ENCODE results near the gene C11orf42. TPM values are rescaled to one million over a fixed set of nuclear protein-coding genes. Genes with fewer than 3 reads are reported as not detected.

C11orf42 gene
- polyA plus RNA-seq, 4 donors, result 0.66 TPM; not detected in 3

DNA sequence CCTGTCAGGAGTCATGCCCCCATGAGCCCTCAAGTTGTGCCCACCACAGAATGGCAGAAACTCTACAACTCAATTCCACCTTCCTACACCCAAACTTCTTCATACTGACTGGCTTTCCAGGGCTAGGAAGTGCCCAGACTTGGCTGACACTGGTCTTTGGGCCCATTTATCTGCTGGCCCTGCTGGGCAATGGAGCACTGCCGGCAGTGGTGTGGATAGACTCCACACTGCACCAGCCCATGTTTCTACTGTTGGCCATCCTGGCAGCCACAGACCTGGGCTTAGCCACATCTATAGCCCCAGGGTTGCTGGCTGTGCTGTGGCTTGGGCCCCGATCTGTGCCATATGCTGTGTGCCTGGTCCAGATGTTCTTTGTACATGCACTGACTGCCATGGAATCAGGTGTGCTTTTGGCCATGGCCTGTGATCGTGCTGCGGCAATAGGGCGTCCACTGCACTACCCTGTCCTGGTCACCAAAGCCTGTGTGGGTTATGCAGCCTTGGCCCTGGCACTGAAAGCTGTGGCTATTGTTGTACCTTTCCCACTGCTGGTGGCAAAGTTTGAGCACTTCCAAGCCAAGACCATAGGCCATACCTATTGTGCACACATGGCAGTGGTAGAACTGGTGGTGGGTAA is 6.1 kb upstream of the C11orf42 start, which contains the start of gene OR52W1:
TSS of gene OR52W1 (plus strand) at position 51 of the 637 bp plus-strand sequence. CDS start at position 51, 0 bp downstream.
- Histone ChIP-seq H3K27ac (ENCODE audit: low read depth in 1 of 3, low read length in 2 of 3) (no peak within 1 kb of the TSS), H3K27me3 (ENCODE audit: control insufficient read depth in 3 of 3, insufficient read depth in 3 of 3, low read length in 3 of 3) (peaks cover 0 to 3% (median 0%) of the 10 kb centered on the region in 3 donors), H3K4me1 (ENCODE audit: control insufficient read depth in 3 of 3, insufficient read depth in 2 of 3, low read depth in 1 of 3, low read length in 2 of 3) (no peaks in the 10 kb centered on the region), H3K4me3 (ENCODE audit: low read depth in 1 of 3, low read length in 3 of 3) (no peak within 1 kb of the TSS), H3K36me3 (ENCODE audit: control insufficient read depth in 3 of 3, insufficient read depth in 2 of 3, low read depth in 1 of 3, low read length in 3 of 3) (peaks cover 0 to 11% (median 0%) of the 10 kb centered on the region in 3 donors), H3K9me3 (ENCODE audit: control insufficient read depth in 2 of 2, insufficient read depth in 1 of 2, low read depth in 1 of 2, low read length in 1 of 2) (no peaks in the 10 kb centered on the region)
- no peak for DNase-seq
- 96 to 99% (median 98%) methylated on average over 5 of the region's 5 CpGs for WGBS, 3 donors
- no peak for FAIRE-seq

DNA sequence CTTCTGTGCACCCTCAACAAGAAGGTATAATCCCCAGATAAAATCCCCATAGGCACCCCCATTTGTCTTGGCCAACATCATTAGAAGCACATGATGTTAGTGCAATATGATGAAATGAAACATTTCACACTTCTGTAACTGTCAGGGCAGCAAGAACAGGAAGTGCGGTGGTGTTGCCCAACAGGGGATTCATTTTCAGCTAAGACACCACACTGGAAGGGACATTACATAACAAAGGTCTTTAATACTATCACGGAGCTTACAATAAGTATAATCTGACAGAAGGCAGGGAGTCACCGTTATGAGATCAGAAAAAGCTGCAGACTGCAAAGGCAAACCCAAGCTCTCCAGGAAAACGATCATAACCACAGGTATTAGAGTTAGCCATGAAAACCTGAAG is 4.4 kb upstream of the C11orf42 start:
- FAIRE-seq (no peak), DNase-seq (no peak)
- WGBS, 3 donors, result 78 to 87% (median 85%) methylated on average over 4 of the region's 4 CpGs
- Histone ChIP-seq H3K27ac (ENCODE audit: low read depth in 1 of 3, low read length in 2 of 3) (no peak overlapping the region), H3K9me3 (ENCODE audit: control insufficient read depth in 2 of 2, insufficient read depth in 1 of 2, low read depth in 1 of 2, low read length in 1 of 2) (no peaks in the 10 kb centered on the region), H3K36me3 (ENCODE audit: control insufficient read depth in 3 of 3, insufficient read depth in 2 of 3, low read depth in 1 of 3, low read length in 3 of 3) (peaks cover 0 to 16% (median 4%) of the 10 kb centered on the region in 3 donors), H3K4me1 (ENCODE audit: control insufficient read depth in 3 of 3, insufficient read depth in 2 of 3, low read depth in 1 of 3, low read length in 2 of 3) (no peaks in the 10 kb centered on the region), H3K27me3 (ENCODE audit: control insufficient read depth in 3 of 3, insufficient read depth in 3 of 3, low read length in 3 of 3) (no peaks in the 10 kb centered on the region), H3K4me3 (ENCODE audit: low read depth in 1 of 3, low read length in 3 of 3) (no peak overlapping the region)

DNA sequence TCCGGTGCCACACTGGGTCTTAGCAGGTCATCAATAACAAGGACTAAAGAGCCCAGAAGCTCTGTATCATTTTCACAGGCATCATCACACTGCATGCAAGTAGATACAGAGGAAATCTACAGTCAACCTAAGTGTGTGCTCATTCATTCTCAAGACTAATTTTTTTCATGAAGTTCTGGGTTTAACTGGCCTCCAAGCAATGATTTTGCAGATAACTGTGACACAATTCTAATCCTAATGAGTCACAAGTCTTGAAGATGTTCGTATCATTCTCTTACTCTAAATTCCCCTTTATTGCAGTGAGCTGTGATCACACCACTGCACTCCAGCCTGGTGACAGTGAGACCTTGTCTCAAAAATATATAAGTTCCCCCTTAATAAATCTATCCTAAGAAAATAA is 3.9 kb upstream of the C11orf42 start:
- no peak for FAIRE-seq

DNA sequence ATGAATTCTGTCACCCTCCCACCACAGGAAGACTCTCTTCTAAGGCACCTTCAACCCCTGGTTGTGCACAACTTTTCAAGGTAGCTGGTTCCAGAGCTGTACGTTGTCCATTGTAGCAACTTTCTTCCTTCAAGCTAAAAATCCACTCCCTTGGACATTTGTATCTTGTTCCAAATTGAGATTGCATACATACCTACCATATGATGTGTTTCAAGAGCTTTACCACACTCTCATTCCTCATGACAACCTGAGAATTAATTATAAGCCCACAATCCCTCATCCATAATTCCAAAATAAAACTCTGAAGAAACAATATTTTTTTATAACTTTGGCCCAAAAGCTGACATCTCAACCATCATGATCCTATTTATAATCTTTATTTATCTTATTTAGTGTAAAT is 3.3 kb upstream of the C11orf42 start:
- WGBS, 3 donors, result 86 to 93% (median 92%) methylated on average over 1 of the region's 1 CpG
- Histone ChIP-seq H3K4me3 (ENCODE audit: low read depth in 1 of 3, low read length in 3 of 3) (no peak overlapping the region), H3K27ac (ENCODE audit: low read depth in 1 of 3, low read length in 2 of 3) (no peak overlapping the region), H3K36me3 (ENCODE audit: control insufficient read depth in 3 of 3, insufficient read depth in 2 of 3, low read depth in 1 of 3, low read length in 3 of 3) (peaks cover 4 to 16% (median 6%) of the 10 kb centered on the region in 3 donors), H3K27me3 (ENCODE audit: control insufficient read depth in 3 of 3, insufficient read depth in 3 of 3, low read length in 3 of 3) (no peaks in the 10 kb centered on the region), H3K9me3 (ENCODE audit: control insufficient read depth in 2 of 2, insufficient read depth in 1 of 2, low read depth in 1 of 2, low read length in 1 of 2) (no peaks in the 10 kb centered on the region), H3K4me1 (ENCODE audit: control insufficient read depth in 3 of 3, insufficient read depth in 2 of 3, low read depth in 1 of 3, low read length in 2 of 3) (no peaks in the 10 kb centered on the region)
- no peak for DNase-seq
- FAIRE-seq, result no peak

More for the DNA sequence above, 3.9 kb upstream of the C11orf42 start:
- Histone ChIP-seq H3K4me1 (ENCODE audit: control insufficient read depth in 3 of 3, insufficient read depth in 2 of 3, low read depth in 1 of 3, low read length in 2 of 3) (no peaks in the 10 kb centered on the region), H3K27me3 (ENCODE audit: control insufficient read depth in 3 of 3, insufficient read depth in 3 of 3, low read length in 3 of 3) (no peaks in the 10 kb centered on the region), H3K27ac (ENCODE audit: low read depth in 1 of 3, low read length in 2 of 3) (no peak overlapping the region), H3K36me3 (ENCODE audit: control insufficient read depth in 3 of 3, insufficient read depth in 2 of 3, low read depth in 1 of 3, low read length in 3 of 3) (peaks cover 1 to 16% (median 5%) of the 10 kb centered on the region in 3 donors), H3K9me3 (ENCODE audit: control insufficient read depth in 2 of 2, insufficient read depth in 1 of 2, low read depth in 1 of 2, low read length in 1 of 2) (no peaks in the 10 kb centered on the region), H3K4me3 (ENCODE audit: low read depth in 1 of 3, low read length in 3 of 3) (no peak overlapping the region)
- DNase-seq, result no peak
- WGBS, 3 donors, result 75 to 82% (median 76%) methylated on average over 2 of the region's 2 CpGs

DNA sequence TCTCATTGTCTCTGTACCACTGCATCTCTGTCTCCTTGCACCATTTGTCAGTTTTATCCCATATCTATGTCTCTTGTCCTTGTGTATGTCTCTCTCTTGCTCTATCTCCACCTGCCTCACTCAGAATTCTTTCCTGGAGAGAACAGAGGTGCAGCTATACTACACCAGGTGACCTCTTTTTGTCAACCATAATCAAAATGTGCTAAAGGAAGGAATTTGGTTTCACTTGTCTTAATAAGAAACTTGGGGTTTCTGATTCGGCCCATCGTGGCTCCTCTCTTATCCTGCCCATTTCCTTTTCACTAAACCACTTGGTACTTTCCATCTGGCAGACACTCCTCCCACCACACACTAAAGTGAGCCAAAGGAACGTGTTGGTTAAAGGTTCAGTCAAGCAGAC is 2.0 kb upstream of the C11orf42 start:
- FAIRE-seq (no peak), DNase-seq (no peak)
- Histone ChIP-seq H3K27ac (ENCODE audit: low read depth in 1 of 3, low read length in 2 of 3) (no peak overlapping the region), H3K4me1 (ENCODE audit: control insufficient read depth in 3 of 3, insufficient read depth in 2 of 3, low read depth in 1 of 3, low read length in 2 of 3) (no peaks in the 10 kb centered on the region), H3K4me3 (ENCODE audit: low read depth in 1 of 3, low read length in 3 of 3) (no peak overlapping the region), H3K36me3 (ENCODE audit: control insufficient read depth in 3 of 3, insufficient read depth in 2 of 3, low read depth in 1 of 3, low read length in 3 of 3) (peaks cover 4 to 17% (median 6%) of the 10 kb centered on the region in 3 donors), H3K27me3 (ENCODE audit: control insufficient read depth in 3 of 3, insufficient read depth in 3 of 3, low read length in 3 of 3) (no peaks in the 10 kb centered on the region), H3K9me3 (ENCODE audit: control insufficient read depth in 2 of 2, insufficient read depth in 1 of 2, low read depth in 1 of 2, low read length in 1 of 2) (no peaks in the 10 kb centered on the region)
- WGBS, 3 donors, result 58 to 70% (median 59%) methylated on average over 3 of the region's 3 CpGs

DNA sequence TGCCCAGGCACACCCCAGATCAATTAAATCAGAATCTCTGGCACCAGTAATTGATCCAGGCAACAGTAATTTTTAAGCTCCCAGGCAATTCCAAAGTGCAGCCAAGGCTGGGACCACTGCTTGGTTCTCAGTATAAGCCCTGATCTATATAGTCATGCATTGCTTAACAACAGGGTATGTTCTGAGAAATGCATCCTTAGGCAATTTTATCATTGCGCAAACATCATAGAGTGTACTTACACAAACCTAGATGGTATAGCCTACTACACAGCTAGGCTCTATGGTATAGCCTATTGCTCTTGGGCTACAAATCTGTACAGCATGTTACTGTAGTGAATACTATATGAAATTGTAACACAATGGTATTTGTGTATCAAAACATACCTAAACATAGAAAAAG is 651 bp upstream of the C11orf42 start:
- no peaks in the 10 kb centered on the region for H3K4me1 ChIP-seq (ENCODE audit: control insufficient read depth in 3 of 3, insufficient read depth in 2 of 3, low read depth in 1 of 3, low read length in 2 of 3)
- H3K9me3 ChIP-seq (ENCODE audit: control insufficient read depth in 2 of 2, insufficient read depth in 1 of 2, low read depth in 1 of 2, low read length in 1 of 2), result no peaks in the 10 kb centered on the region
- no peak for FAIRE-seq
- no peak overlapping the region for H3K27ac ChIP-seq (ENCODE audit: low read depth in 1 of 3, low read length in 2 of 3)
- WGBS, 3 donors, result 96 to 100% (median 100%) methylated on average over 1 of the region's 1 CpG
- H3K27me3 ChIP-seq (ENCODE audit: control insufficient read depth in 3 of 3, insufficient read depth in 3 of 3, low read length in 3 of 3), result no peaks in the 10 kb centered on the region
- peaks cover 6 to 22% (median 8%) of the 10 kb centered on the region in 3 donors for H3K36me3 ChIP-seq (ENCODE audit: control insufficient read depth in 3 of 3, insufficient read depth in 2 of 3, low read depth in 1 of 3, low read length in 3 of 3)
- no peak overlapping the region for H3K4me3 ChIP-seq (ENCODE audit: low read depth in 1 of 3, low read length in 3 of 3)
- DNase-seq, result no peak

DNA sequence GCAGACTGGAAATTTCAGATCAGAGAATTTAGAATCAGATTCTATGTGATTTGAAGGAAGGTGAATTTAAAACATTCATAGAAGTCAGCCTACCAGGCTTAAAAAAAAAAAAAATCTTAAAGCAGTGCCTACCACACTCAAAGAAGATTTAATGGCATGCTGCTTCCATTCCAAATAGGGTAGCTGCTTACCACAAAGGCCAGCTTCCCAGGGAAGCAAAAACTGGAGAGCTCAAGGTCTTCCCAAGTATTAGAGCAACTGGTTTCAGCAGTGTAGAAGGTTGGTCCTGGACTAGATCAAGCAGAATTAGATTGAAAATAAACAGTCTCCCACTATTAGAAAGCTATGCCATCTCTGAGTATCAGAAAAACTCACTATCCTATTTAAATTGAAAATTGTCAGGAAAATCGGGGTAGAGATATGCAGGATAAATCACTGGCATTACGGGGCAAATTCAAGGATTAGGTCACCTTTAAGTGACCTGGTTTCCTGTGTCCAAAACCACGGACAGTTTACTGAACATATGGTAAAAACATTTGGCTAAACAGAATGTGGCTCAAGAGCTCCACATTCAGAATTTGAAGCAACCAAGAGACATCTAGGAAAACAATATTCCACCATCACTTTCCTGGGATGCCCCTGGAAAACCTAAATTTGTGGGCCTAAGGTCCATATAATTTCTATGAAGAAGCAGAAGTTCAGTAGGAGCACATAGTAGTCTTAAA is 1.3 kb downstream of the C11orf42 start:
- WGBS, 3 donors, result 86 to 91% (median 86%) methylated on average over 3 of the region's 3 CpGs
- no peak for DNase-seq
- Histone ChIP-seq H3K4me3 (ENCODE audit: low read depth in 1 of 3, low read length in 3 of 3) (no peak overlapping the region), H3K36me3 (ENCODE audit: control insufficient read depth in 3 of 3, insufficient read depth in 2 of 3, low read depth in 1 of 3, low read length in 3 of 3) (peaks cover 21 to 38% (median 23%) of the 10 kb centered on the region in 3 donors), H3K27ac (ENCODE audit: low read depth in 1 of 3, low read length in 2 of 3) (no peak overlapping the region), H3K27me3 (ENCODE audit: control insufficient read depth in 3 of 3, insufficient read depth in 3 of 3, low read length in 3 of 3) (no peaks in the 10 kb centered on the region), H3K4me1 (ENCODE audit: control insufficient read depth in 3 of 3, insufficient read depth in 2 of 3, low read depth in 1 of 3, low read length in 2 of 3) (no peaks in the 10 kb centered on the region), H3K9me3 (ENCODE audit: control insufficient read depth in 2 of 2, insufficient read depth in 1 of 2, low read depth in 1 of 2, low read length in 1 of 2) (no peaks in the 10 kb centered on the region)
- no peak for FAIRE-seq

DNA sequence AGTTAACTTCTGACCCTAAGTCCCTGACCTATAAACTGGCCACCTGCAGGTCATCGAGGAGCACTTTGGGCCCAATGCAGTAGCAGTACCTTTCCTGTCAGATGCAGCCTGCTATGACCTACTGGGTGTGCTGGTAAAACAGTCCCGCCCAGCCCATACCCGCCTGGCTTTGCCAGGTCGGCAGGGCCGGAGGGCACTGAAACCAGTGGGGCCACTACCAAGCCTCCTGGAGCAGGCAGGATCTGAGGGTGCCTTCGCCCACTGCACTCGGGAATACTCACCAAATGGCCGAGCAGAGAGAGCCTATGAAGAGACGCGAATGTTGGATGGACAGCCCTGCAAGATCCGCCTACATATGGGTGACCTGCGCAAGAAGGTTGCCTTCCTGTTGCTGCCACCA is 4.4 kb downstream of the C11orf42 start:
- no peaks in the 10 kb centered on the region for H3K27me3 ChIP-seq (ENCODE audit: control insufficient read depth in 3 of 3, insufficient read depth in 3 of 3, low read length in 3 of 3)
- H3K27ac ChIP-seq (ENCODE audit: low read depth in 1 of 3, low read length in 2 of 3), result no peak overlapping the region
- H3K4me3 ChIP-seq (ENCODE audit: low read depth in 1 of 3, low read length in 3 of 3), result no peak overlapping the region
- H3K36me3 ChIP-seq (ENCODE audit: control insufficient read depth in 3 of 3, insufficient read depth in 2 of 3, low read depth in 1 of 3, low read length in 3 of 3), result peaks cover 26 to 48% (median 48%) of the 10 kb centered on the region in 3 donors
- no peaks in the 10 kb centered on the region for H3K9me3 ChIP-seq (ENCODE audit: control insufficient read depth in 2 of 2, insufficient read depth in 1 of 2, low read depth in 1 of 2, low read length in 1 of 2)
- FAIRE-seq (no peak), DNase-seq (no peak)
- WGBS, 3 donors, result 97 to 98% (median 97%) methylated on average over 12 of the region's 12 CpGs
- H3K4me1 ChIP-seq (ENCODE audit: control insufficient read depth in 3 of 3, insufficient read depth in 2 of 3, low read depth in 1 of 3, low read length in 2 of 3), result no peaks in the 10 kb centered on the region

All from small intestine (tissue), 7 donors.